ENCODE results near the gene ADCK2. TPM values are rescaled to one million over a fixed set of nuclear protein-coding genes. Genes with fewer than 3 reads are reported as not detected.
"Not testable (repeated sequence)": the region's sequence is repeated elsewhere in the genome, so short reads cannot be mapped to it uniquely, and the experiment has no call there.

ADCK2 gene
- total RNA-seq, 1 donor from 2014 or later, result 21.1 TPM

DNA sequence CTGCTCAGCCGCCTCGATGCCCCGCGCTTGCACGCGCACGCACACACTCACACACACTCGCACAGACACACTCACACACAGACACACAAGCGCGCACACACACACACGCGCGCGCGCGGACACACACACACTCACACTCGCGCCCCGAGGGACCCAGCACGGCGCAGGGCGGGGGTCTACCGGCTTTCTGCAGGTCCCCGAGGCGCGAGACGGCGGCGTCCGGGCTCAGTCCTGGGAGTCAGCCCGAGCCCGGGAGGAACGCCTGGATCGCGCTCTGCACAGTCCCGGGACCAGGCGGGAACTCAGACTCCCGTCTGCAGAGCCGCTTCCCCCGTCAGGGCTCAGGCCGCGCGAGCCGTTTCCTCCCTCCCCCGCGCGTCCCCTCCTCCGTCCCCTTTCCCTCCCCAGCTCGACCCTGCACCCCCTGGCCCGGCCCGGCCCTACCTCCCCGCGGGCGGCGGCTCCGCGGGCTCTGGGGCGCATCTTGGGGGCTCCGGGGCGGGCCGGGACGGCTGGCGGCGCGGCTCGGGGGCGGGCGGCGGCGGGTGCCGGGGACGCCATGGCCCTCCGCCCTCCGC, 32.6 kb upstream of the ADCK2 start:
- peak overlapping the region; percentile 68 for H3K4me3 Mint-ChIP-seq
- H3K27me3 Mint-ChIP-seq (ENCODE audit: insufficient read depth), result peaks cover 61% of the 10 kb centered on the region
- intact Hi-C loops (cut with micrococcal nuclease), result no loop called here
- no peaks in the 10 kb centered on the region for H3K36me3 Mint-ChIP-seq (ENCODE audit: low read depth)
- no peaks in the 10 kb centered on the region for H3K9me3 Mint-ChIP-seq
- peaks cover 8% of the 10 kb centered on the region for H3K4me1 Mint-ChIP-seq (ENCODE audit: low read depth)
- no peak overlapping the region for H3K27ac Mint-ChIP-seq
- no peak for DNase-seq (ENCODE audit: low spot score)

DNA sequence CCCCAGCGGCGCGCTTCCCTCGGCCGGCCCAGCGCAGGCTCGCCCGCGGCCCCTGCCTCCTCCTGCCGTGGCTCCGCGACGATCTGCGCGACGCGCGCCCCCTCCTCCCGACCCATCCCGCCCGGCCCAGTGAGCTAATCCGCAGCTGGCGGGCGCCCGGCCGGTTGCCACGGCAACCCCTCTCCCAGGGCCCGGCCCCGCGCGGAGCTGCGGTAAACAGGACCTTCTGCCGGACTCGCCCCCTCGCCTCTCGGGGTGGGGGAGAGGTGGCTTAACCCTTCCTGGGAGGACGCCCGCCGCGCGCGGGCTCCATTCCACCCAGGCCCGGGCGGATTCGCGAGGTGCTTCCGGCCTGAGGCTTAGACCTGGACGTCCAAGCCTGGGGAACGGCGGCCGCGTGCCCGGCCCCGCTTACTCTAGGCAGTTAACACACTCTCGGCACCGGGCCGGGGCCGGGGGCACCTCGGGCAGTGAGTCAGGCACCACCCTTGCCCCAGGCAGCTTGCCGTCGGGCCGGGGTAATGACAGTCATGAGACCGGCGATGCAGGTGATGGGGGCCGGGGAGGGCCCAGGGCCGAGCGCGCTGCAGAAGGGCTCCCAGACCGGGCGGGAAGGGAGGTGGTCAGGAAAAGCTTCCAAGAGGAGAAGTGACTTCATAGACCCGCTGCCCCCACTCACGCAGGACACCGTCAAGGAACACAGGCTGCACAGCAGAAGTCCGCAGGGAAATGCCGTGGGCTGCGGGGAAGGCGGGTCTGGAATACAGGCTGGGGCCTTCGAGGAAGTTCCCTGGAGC, 31.8 kb upstream of the ADCK2 start, which contains the start of gene DENND2A:
DENND2A (minus strand) TSS at position 87 of the 797 bp plus-strand sequence. CDS start 38,416 bp downstream, outside the sequence.
- peaks cover 67% of the 10 kb centered on the region for H3K27me3 Mint-ChIP-seq (ENCODE audit: insufficient read depth)

DNA sequence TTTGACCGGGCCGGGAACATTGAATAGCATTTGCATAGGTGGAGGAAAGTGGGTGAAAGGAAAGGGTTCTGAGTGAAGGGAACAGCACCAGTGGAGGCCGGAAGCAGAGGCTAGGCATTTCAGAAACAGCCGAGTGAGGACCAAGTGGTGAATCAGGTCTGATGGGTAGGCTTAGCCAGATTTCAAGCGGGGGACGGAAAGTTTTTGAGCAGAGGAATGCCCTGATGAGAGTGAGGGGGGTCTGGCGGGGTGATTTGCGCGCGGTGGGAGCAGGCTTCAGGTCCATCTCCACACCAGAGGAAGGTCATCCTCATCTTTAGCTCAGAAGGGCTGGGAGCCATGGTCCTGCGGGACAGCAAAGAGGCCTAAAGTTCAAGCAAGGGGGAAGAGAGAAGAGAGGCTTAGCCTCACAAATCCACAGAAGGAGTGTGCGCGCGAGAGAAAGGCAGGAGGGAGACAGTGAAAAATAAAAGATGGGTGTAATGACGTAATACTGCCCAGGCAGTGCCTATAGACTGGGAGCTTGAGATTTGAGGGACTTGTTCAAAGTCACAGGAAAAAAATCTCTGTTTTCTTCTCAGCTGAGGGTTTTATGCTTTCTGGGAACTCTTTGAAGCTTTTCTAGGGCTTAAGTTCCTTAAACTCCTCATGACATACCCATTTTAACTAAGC, 31.1 kb upstream of the ADCK2 start:
- no peaks in the 10 kb centered on the region for H3K36me3 Mint-ChIP-seq (ENCODE audit: low read depth)
- H3K9me3 Mint-ChIP-seq, result no peaks in the 10 kb centered on the region
- peaks cover 9% of the 10 kb centered on the region for H3K4me1 Mint-ChIP-seq (ENCODE audit: low read depth)
- DNase-seq (ENCODE audit: low spot score), result no peak
- no peak overlapping the region for H3K27ac Mint-ChIP-seq
- peak overlapping the region; percentile 6 for H3K4me3 Mint-ChIP-seq
- peaks cover 67% of the 10 kb centered on the region for H3K27me3 Mint-ChIP-seq (ENCODE audit: insufficient read depth)
- intact Hi-C loops (cut with micrococcal nuclease), result no loop called here

More for the DNA sequence above, 31.8 kb upstream of the ADCK2 start, which contains the start of gene DENND2A:
- no peaks in the 10 kb centered on the region for H3K36me3 Mint-ChIP-seq (ENCODE audit: low read depth)
- DNase-seq (ENCODE audit: low spot score), result no peak
- H3K4me1 Mint-ChIP-seq (ENCODE audit: low read depth), result peaks cover 8% of the 10 kb centered on the region
- H3K9me3 Mint-ChIP-seq, result no peaks in the 10 kb centered on the region
- no peak within 1 kb of the TSS for H3K27ac Mint-ChIP-seq
- intact Hi-C loops (cut with micrococcal nuclease), result no loop called here
- H3K4me3 Mint-ChIP-seq, result peak within 1 kb of the TSS; percentile 68

DNA sequence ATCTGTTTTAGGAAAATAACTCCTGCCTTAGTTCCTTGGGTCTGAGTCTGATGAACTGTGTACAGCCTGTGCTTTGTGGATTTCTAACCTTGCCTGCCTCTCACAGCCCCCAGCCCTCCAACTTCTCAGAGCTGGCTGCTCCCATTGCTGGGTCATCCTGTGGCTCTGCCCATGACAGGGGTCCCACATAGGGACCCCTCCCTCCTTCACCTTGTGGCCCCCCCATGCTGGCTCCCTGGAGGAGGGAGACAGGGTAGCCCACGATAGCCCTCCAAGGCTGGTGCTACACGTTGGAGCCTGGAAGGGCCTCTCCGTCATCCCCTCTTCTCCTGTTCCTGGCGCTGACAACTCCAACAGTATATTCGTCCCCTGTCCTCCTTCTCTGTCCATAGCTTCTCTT, 29.3 kb upstream of the ADCK2 start:
- no peak for DNase-seq (ENCODE audit: low spot score)
- peaks cover 56% of the 10 kb centered on the region for H3K27me3 Mint-ChIP-seq (ENCODE audit: insufficient read depth)
- H3K4me1 Mint-ChIP-seq (ENCODE audit: low read depth), result peaks cover 15% of the 10 kb centered on the region
- intact Hi-C loops (cut with micrococcal nuclease), result no loop called here
- no peaks in the 10 kb centered on the region for H3K36me3 Mint-ChIP-seq (ENCODE audit: low read depth)
- H3K4me3 Mint-ChIP-seq, result no peak overlapping the region
- no peak overlapping the region for H3K27ac Mint-ChIP-seq
- H3K9me3 Mint-ChIP-seq, result no peaks in the 10 kb centered on the region

DNA sequence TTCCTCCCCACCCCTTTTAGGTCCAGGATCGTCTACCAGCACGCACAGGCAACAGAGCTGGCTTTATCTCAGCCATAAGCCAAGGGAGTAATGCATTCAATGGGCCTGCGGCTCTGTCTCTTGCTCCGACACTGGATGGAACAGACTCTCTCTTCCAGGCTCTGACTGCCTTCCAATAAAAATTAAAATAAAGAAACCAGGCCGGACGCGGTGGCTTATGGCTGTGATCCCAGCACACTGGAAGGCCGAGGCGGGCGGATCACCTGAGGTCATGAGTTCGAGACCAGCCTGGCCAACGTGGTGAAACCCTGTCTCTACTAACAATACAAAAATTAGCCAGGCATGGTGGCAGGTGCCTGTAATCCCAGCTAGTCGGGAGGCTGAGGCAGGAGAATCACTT, 28.0 kb upstream of the ADCK2 start:
- H3K27ac Mint-ChIP-seq; intact Hi-C loops (cut with micrococcal nuclease); DNase-seq (ENCODE audit: low spot score); H3K4me3 Mint-ChIP-seq; H3K9me3 Mint-ChIP-seq; H3K36me3 Mint-ChIP-seq (ENCODE audit: low read depth): not testable (repeated sequence)
- Mint-ChIP-seq H3K4me1 (ENCODE audit: low read depth) (peaks cover 10% of the 10 kb centered on the region), H3K27me3 (ENCODE audit: insufficient read depth) (peaks cover 53% of the 10 kb centered on the region)

DNA sequence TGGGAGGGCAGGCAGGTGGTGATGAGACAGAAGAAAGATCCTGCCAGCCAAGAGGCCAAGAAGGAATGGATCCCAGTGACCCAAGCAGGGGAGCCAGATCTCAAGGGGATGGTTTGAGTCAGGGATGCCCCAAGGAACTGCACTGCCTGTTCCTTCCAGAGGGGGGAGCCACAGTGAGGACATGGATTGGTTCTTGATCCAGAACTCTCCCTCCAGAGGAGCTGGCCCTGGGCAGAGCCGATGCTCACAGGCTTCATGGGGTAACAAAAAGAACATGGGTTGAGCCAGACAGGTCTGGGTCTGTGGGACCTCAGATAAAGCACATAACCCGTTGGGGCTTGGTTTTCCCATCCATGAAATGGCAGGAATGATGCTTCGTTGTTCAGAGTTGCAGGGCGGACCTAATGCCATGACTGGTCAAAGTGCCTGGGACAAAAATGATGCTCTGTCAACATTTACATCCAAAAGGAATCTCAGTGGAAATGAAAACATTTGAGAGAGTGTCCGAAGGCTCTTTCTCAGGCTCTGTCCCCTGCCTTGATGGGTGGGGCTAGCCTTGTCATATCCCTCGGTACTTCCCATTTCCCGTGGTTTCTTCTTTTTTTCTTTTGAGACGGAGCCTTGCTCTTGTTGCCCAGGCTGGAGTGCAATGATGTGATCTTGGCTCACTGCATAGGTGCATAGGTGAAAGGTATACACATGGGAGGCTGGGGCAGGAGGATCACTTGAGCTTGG, 27.4 kb upstream of the ADCK2 start:
- Mint-ChIP-seq H3K4me3 (no peak overlapping the region), H3K27me3 (ENCODE audit: insufficient read depth) (peaks cover 49% of the 10 kb centered on the region), H3K36me3 (ENCODE audit: low read depth) (no peaks in the 10 kb centered on the region), H3K9me3 (no peaks in the 10 kb centered on the region), H3K4me1 (ENCODE audit: low read depth) (peaks cover 7% of the 10 kb centered on the region), H3K27ac (no peak overlapping the region)
- DNase-seq (ENCODE audit: low spot score), result no peak
- intact Hi-C loops (cut with micrococcal nuclease), result no loop called here

DNA sequence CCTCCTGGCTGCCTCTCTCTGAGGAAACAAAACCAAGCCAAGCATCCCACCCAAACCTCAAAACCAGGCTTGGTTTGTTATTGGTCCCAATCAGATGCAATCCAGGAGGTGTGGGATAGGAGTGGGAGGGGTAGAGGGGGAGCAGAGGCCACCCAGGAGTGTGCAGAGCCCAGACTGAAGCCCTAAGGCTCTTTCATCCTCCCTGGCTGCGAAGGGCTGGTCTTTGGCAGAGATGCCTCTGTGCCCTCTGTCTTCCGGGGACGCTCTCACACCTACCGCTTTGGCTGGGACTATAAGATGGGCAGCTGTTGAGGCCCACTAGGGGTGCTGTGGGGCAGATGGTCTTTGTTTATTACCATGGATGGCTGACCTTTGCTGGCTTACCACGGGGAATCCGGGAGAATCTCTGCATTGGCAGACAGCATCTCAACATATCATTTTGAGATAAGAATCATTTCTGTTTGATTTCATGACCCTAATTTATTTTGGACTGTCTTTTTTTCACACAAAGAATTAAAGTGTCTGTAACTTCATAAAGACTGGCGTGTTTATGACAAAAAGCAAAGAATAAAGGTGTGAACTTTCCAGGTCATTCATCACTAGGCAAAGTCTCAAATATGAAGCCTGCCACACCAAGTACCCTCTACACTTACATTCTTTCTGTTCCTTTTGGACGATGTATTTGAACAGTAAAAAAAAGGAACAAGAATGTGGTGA, 25.7 kb upstream of the ADCK2 start:
- intact Hi-C loops (cut with micrococcal nuclease), result no loop called here
- no peak overlapping the region for H3K27ac Mint-ChIP-seq
- H3K27me3 Mint-ChIP-seq (ENCODE audit: insufficient read depth), result peaks cover 46% of the 10 kb centered on the region
- peaks cover 7% of the 10 kb centered on the region for H3K4me1 Mint-ChIP-seq (ENCODE audit: low read depth)
- no peaks in the 10 kb centered on the region for H3K9me3 Mint-ChIP-seq
- DNase-seq (ENCODE audit: low spot score), result no peak
- no peaks in the 10 kb centered on the region for H3K36me3 Mint-ChIP-seq (ENCODE audit: low read depth)
- no peak overlapping the region for H3K4me3 Mint-ChIP-seq

DNA sequence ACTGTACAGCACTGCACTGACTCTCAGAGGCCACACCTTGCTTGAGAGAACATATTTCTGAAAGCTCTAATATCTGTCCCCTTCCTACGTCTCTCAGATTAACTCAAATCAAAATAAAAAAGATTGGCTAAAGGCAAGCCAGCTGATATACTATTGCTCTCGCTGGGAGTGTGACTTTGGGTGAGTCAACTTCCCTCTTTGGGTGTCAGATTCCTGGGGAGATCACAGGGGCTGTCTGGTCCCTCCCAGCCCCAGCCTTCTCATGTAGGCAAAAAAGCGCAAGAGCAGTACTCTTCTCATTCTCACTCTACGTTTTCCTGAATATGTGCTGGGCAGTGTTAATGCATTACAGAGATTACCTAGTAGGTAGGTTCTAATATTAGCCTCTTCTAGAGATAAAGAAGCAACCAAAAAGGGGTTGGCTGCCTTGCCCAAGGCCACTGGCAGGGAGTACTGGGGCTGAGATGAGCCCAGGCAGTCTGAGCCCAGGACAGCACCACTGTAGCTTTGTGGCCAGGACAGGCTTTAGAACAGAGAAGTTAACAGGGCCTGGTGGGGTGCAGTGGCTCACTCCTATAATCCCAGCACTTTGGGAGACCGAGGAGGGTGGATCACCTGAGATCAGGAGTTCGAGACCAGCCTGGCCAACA, 23.1 kb upstream of the ADCK2 start:
- H3K9me3 Mint-ChIP-seq, result no peaks in the 10 kb centered on the region
- H3K27ac Mint-ChIP-seq, result no peak overlapping the region
- intact Hi-C loops (cut with micrococcal nuclease), result loop anchor here (5.0 kb wide), 1 partner anchor 363 kb away; the partner anchor contains the start of gene MRPS33

DNA sequence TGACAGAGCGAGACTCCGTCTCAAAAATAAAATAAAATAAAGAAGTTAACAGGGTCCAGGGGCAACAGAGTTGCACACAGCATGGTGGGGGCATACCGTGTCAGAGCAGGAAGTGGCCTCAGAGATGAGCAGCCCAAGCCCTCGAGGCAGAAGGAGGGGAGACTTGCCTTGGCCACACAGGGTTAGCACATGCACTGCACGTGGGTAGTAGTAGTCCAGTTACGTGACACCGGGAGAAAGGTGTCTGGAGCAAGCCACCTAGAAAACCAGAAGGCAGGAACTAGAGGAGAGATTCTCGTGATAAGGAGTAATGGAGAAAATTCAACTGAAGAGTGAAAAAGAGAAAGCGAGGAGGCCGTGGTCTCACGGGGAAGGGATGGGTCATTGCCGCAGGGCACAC, 22.4 kb upstream of the ADCK2 start:
- H3K9me3 Mint-ChIP-seq, result no peaks in the 10 kb centered on the region
- H3K27me3 Mint-ChIP-seq (ENCODE audit: insufficient read depth), result peaks cover 34% of the 10 kb centered on the region
- intact Hi-C loops (cut with micrococcal nuclease), result loop anchor here (5.0 kb wide), 1 partner anchor 362 kb away; the partner anchor contains the start of gene MRPS33
- H3K27ac Mint-ChIP-seq, result no peak overlapping the region
- H3K36me3 Mint-ChIP-seq (ENCODE audit: low read depth), result no peaks in the 10 kb centered on the region
- no peak overlapping the region for H3K4me3 Mint-ChIP-seq
- DNase-seq (ENCODE audit: low spot score), result no peak
- peaks cover 11% of the 10 kb centered on the region for H3K4me1 Mint-ChIP-seq (ENCODE audit: low read depth)

More for the DNA sequence above, 23.1 kb upstream of the ADCK2 start:
- peaks cover 34% of the 10 kb centered on the region for H3K27me3 Mint-ChIP-seq (ENCODE audit: insufficient read depth)
- H3K4me1 Mint-ChIP-seq (ENCODE audit: low read depth), result peaks cover 11% of the 10 kb centered on the region
- H3K4me3 Mint-ChIP-seq, result no peak overlapping the region
- no peaks in the 10 kb centered on the region for H3K36me3 Mint-ChIP-seq (ENCODE audit: low read depth)
- no peak for DNase-seq (ENCODE audit: low spot score)

DNA sequence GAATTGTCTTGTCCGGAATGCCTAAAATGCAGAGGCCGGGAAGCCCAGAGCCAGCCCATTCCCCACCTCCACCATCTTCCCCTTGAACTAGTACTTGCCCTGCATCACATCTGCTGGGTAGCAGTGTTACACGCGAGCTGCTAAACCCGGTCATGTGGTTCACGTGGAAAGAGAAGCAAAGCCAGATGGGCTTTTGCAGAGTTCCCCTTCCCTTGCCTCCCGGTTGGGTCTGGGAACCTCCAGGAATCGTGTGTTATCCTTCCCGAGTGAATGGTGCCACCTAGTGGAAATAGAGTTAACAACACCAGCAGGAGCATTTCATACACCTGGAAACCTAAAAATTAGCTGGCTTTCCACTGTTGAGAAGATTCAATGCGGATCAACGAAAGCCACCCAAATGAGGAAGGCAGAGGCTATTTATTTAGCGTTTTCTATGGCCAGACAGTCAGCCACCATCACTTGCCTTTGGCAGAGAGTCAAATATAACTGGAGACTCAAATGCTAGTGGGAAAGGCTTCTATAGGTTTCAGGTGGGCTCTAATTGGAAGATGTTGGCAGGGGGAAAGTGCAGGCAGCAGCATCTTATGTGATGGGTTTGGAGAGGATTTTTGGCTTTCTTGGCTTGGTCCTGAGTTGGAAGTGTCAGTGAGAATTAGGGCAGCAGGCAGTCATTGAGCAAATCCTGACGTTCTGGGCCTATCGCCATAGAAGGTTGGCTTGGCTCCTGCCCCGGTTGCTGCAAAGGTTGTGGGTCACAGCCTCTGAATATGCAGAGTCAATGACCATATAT, 19.2 kb upstream of the ADCK2 start:
- Mint-ChIP-seq H3K27me3 (ENCODE audit: insufficient read depth) (peaks cover 49% of the 10 kb centered on the region), H3K4me1 (ENCODE audit: low read depth) (peaks cover 21% of the 10 kb centered on the region), H3K36me3 (ENCODE audit: low read depth) (no peaks in the 10 kb centered on the region), H3K4me3 (no peak overlapping the region), H3K27ac (no peak overlapping the region), H3K9me3 (no peaks in the 10 kb centered on the region)
- no peak for DNase-seq (ENCODE audit: low spot score)
- intact Hi-C loops (cut with micrococcal nuclease), result loop anchor here (1.0 to 5.0 kb wide), 3 partner anchors 135 to 359 kb away; partner anchors contain the start of gene MRPS33

DNA sequence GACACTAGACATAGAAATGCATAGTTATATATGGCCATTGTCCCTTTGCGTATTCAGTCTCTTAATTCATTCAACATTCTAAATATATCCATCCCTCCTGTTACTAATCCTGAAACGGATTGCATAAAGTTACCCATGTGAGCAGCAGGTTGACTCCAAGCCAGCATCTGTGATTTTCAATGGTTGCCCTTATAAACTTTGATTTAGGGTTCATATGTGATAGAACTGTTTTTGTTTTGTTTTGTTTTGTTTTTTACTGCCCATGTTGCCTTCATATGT, 18.7 kb upstream of the ADCK2 start:
- no peaks in the 10 kb centered on the region for H3K36me3 Mint-ChIP-seq (ENCODE audit: low read depth)
- intact Hi-C loops (cut with micrococcal nuclease), result loop anchor here (5.0 kb wide), 1 partner anchor 358 kb away; the partner anchor contains the start of gene MRPS33
- H3K27me3 Mint-ChIP-seq (ENCODE audit: insufficient read depth), result peaks cover 52% of the 10 kb centered on the region
- H3K4me3 Mint-ChIP-seq, result no peak overlapping the region
- no peak overlapping the region for H3K27ac Mint-ChIP-seq
- DNase-seq (ENCODE audit: low spot score), result no peak
- no peaks in the 10 kb centered on the region for H3K9me3 Mint-ChIP-seq
- peaks cover 21% of the 10 kb centered on the region for H3K4me1 Mint-ChIP-seq (ENCODE audit: low read depth)
